WTC11 (cell line): ENCODE data around the gene ARCN1. TPM values are rescaled to one million over a fixed set of nuclear protein-coding genes. Genes with fewer than 3 reads are reported as not detected.

Experiments
- ATAC-seq: fragments of 200-7000 bp; cut with Tn5 transposase; 2 replicates; pipeline ENCODE4 v1.10.0; 2021; ENCODE audit warnings: mild to moderate bottlenecking, moderate library complexity
- CTCF ChIA-PET: fragments of 300-600 bp; sonication (Branson Sonifier 250); formaldehyde crosslinking; loops from one replicate; lab custom pipeline; 2021; ENCODE audit warnings: antibody characterized with exemption; lab: Charles Lee
- POLR2A ChIA-PET: fragments of 350-600 bp; sonication (Branson Sonifier 250); formaldehyde crosslinking; loops from one replicate; lab custom pipeline; 2021; ENCODE audit warnings: antibody characterized with exemption; lab: Charles Lee
- DNase-seq: peaks from one replicate; pipeline ENCODE4 v3.0.0; 2021; ENCODE audit warnings: low spot score
- H3K27ac Mint-ChIP-seq: 2 replicates; pipeline ENCODE4 v1.8.0; 2021; ENCODE audit warnings: mixed read lengths
- H3K27me3 Mint-ChIP-seq: 2 replicates; pipeline ENCODE4 v1.8.0; 2021; ENCODE audit warnings: low read depth, mild to moderate bottlenecking, moderate library complexity, mixed read lengths
- H3K36me3 Mint-ChIP-seq: 2 replicates; pipeline ENCODE4 v1.8.0; 2021; ENCODE audit warnings: mixed read lengths
- H3K4me1 Mint-ChIP-seq: 2 replicates; pipeline ENCODE4 v1.8.0; 2022; ENCODE audit warnings: mixed read lengths
- H3K4me3 Mint-ChIP-seq: 2 replicates; pipeline ENCODE4 v1.8.0; 2021; ENCODE audit warnings: mild to moderate bottlenecking, moderate library complexity, mixed read lengths
- H3K9me3 Mint-ChIP-seq: 2 replicates; pipeline ENCODE4 v1.8.0; 2021; ENCODE audit warnings: mixed read lengths
- ELF4 ChIP-seq: sonication (generic); formaldehyde crosslinking; IDR thresholded peaks from 2 replicates; pipeline ENCODE4 v1.8.1; 2022; ENCODE audit warnings: low read depth, mild to moderate bottlenecking, moderate library complexity, missing genetic modification reagents
- EMX1 ChIP-seq: fragments of 250-450 bp; sonication (Bioruptor Pico); IDR thresholded peaks from 2 replicates; pipeline ENCODE4 v1.8.0; 2021; ENCODE audit warnings: mild to moderate bottlenecking
- FOXJ3 ChIP-seq: sonication (generic); formaldehyde crosslinking; IDR thresholded peaks from 2 replicates; pipeline ENCODE4 v1.9.0; 2021; ENCODE audit warnings: missing genetic modification reagents, mild to moderate bottlenecking, borderline replicate concordance
- FOXK1 ChIP-seq: sonication (generic); formaldehyde crosslinking; IDR thresholded peaks from 2 replicates; pipeline ENCODE4 v1.8.0; 2022; ENCODE audit warnings: mild to moderate bottlenecking, moderate library complexity, missing genetic modification reagents
- FOXP1 ChIP-seq: sonication (generic); formaldehyde crosslinking; IDR thresholded peaks from 2 replicates; pipeline ENCODE4 v1.8.0; 2022; ENCODE audit warnings: missing genetic modification reagents, mild to moderate bottlenecking, moderate library complexity, borderline replicate concordance
- HMGA2 ChIP-seq: fragments of 250-450 bp; sonication (Bioruptor Pico); IDR thresholded peaks from 2 replicates; pipeline ENCODE4 v1.4.0; 2021; ENCODE audit warnings: mild to moderate bottlenecking, moderate library complexity
- IRF2 ChIP-seq: sonication (generic); formaldehyde crosslinking; IDR thresholded peaks from 2 replicates; pipeline ENCODE4 v1.8.0; 2022; ENCODE audit warnings: low read depth, missing genetic modification reagents, borderline replicate concordance
- JAZF1 ChIP-seq: fragments of 250-450 bp; sonication (Bioruptor Pico); IDR thresholded peaks from 2 replicates; pipeline ENCODE4 v1.9.0; 2021; ENCODE audit warnings: moderate library complexity, mild to moderate bottlenecking, inconsistent platforms
- NR2C2 ChIP-seq: sonication (generic); formaldehyde crosslinking; IDR thresholded peaks from 2 replicates; pipeline ENCODE4 v1.8.0; 2022; ENCODE audit warnings: mild to moderate bottlenecking, missing genetic modification reagents
- TEAD4 ChIP-seq: sonication (generic); formaldehyde crosslinking; IDR thresholded peaks from 2 replicates; pipeline ENCODE4 v1.8.0; 2022; ENCODE audit warnings: mild to moderate bottlenecking, missing genetic modification reagents
- TP53 ChIP-seq: sonication (generic); formaldehyde crosslinking; IDR thresholded peaks from 2 replicates; pipeline ENCODE4 v1.8.1; 2023; ENCODE audit warnings: mild to moderate bottlenecking, missing genetic modification reagents
- total RNA-seq: library from RNA; stranded (reverse); gene quantifications from 3 replicates; pipeline ENCODE4 v1.2.3, GENCODE V29; 2021
- TF ChIP-seq, protein P1 (sequence below): sonication (generic); formaldehyde crosslinking; conservative IDR thresholded peaks from 2 replicates; pipeline ENCODE4 v1.8.1; 2023; ENCODE audit warnings: mild to moderate bottlenecking, low read depth, missing genetic modification reagents, moderate library complexity
- TF ChIP-seq, protein P2 (sequence below): sonication (generic); formaldehyde crosslinking; IDR thresholded peaks from 2 replicates; pipeline ENCODE4 v1.8.1; 2022; ENCODE audit warnings: low read depth, missing genetic modification reagents, borderline replicate concordance
- TF ChIP-seq, protein P3 (sequence below): sonication (generic); formaldehyde crosslinking; IDR thresholded peaks from 2 replicates; pipeline ENCODE4 v1.8.0; 2023; ENCODE audit warnings: missing genetic modification reagents, mild to moderate bottlenecking, borderline replicate concordance
- TF ChIP-seq, protein P4 (sequence below): fragments of 250-450 bp; sonication (Bioruptor Pico); IDR thresholded peaks from 2 replicates; pipeline ENCODE4 v1.9.0; 2021; ENCODE audit warnings: mild to moderate bottlenecking, borderline replicate concordance

ARCN1 gene
- total RNA-seq, 1 experiment from 2014 or later: 154 TPM

DNA sequence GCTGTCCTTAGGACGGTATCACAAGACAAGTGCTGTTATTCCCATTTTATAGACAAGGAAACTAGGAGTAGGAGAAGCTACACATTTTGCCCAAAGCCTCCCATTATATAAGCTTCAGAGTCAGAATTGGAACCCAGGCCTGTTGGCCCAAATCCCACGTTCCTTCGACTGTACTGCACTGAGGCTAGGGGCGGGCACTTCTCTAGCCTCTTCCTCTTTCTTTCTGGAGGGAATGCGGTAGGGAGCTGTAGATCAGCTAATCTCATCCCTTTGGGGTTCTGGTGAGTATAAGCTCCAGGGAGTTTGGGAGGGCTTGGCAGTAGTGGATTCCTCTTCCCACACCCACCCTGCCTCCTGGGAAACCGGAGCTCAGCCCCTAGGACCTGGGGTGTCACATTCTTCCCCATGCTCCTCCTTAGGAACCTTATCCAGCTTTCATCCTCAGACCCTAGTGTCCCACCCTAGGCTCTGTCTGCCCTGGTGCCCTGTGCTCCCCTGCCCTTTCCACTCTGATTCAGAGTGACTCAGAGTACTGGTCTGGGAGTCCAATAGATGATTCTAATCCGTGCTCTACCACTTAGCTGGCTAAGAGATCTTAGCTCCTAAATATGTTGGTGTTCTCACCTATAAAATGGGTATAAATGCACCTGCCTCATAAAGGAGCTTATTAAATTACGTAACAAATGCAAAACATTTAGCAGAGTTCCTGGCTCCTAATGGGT, 64.5 kb downstream of the ARCN1 start:
- no peak overlapping the region for H3K4me3 Mint-ChIP-seq
- no peaks in the 10 kb centered on the region for H3K27me3 Mint-ChIP-seq
- ChIA-PET CTCF (interaction anchor here (2.2 to 7.9 kb wide), 7 partner anchors 12 to 53 kb away, joined by 12 to 127 read pairs (median 39); partner anchors contain the start of gene PHLDB1), POLR2A (interaction anchor here (2.3 kb wide), 1 partner anchor 64 kb away, joined by 8 read pairs; the partner anchor contains the start of gene ARCN1)
- no peaks in the 10 kb centered on the region for H3K9me3 Mint-ChIP-seq
- peaks cover 23% of the 10 kb centered on the region; the same call in 1 of the 2 replicates for H3K36me3 Mint-ChIP-seq
- H3K27ac Mint-ChIP-seq: no peak overlapping the region
- H3K4me1 Mint-ChIP-seq: peaks cover 29% of the 10 kb centered on the region
- DNase-seq (no peak), ATAC-seq (no peak)
- TF ChIP-seq, protein P1, sequence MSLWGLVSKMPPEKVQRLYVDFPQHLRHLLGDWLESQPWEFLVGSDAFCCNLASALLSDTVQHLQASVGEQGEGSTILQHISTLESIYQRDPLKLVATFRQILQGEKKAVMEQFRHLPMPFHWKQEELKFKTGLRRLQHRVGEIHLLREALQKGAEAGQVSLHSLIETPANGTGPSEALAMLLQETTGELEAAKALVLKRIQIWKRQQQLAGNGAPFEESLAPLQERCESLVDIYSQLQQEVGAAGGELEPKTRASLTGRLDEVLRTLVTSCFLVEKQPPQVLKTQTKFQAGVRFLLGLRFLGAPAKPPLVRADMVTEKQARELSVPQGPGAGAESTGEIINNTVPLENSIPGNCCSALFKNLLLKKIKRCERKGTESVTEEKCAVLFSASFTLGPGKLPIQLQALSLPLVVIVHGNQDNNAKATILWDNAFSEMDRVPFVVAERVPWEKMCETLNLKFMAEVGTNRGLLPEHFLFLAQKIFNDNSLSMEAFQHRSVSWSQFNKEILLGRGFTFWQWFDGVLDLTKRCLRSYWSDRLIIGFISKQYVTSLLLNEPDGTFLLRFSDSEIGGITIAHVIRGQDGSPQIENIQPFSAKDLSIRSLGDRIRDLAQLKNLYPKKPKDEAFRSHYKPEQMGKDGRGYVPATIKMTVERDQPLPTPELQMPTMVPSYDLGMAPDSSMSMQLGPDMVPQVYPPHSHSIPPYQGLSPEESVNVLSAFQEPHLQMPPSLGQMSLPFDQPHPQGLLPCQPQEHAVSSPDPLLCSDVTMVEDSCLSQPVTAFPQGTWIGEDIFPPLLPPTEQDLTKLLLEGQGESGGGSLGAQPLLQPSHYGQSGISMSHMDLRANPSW: no peak
- no peak for TF ChIP-seq NR2C2 (CRISPR knock-in tag)
- TF ChIP-seq, protein P2, sequence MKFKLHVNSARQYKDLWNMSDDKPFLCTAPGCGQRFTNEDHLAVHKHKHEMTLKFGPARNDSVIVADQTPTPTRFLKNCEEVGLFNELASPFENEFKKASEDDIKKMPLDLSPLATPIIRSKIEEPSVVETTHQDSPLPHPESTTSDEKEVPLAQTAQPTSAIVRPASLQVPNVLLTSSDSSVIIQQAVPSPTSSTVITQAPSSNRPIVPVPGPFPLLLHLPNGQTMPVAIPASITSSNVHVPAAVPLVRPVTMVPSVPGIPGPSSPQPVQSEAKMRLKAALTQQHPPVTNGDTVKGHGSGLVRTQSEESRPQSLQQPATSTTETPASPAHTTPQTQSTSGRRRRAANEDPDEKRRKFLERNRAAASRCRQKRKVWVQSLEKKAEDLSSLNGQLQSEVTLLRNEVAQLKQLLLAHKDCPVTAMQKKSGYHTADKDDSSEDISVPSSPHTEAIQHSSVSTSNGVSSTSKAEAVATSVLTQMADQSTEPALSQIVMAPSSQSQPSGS (CRISPR knock-in tag): no peak

DNA sequence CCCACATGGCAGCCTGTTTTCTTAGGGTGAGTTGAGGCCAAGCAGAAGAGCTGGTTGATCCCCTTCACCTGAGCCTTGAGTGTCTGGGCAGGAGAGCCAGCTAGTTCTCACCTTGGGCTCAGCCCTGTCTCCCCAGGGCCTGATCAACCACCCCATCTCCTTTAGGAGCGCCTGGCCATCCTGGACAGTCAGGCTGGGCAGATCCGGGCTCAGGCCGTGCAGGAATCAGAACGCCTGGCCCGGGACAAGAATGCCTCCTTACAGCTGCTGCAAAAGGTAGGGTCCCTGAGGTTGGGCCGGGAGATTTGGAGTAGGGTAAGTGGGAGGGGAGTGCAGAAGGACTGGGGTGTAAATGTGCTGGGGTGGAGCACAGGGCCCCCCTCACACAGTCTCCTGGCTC, 66.5 kb downstream of the ARCN1 start:
- no peaks in the 10 kb centered on the region for H3K9me3 Mint-ChIP-seq
- TF ChIP-seq JAZF1 (CRISPR knock-in tag) (no peak), FOXJ3 (no peak), TEAD4 (CRISPR knock-in tag) (no peak), FOXP1 (CRISPR knock-in tag) (no peak), IRF2 (no peak), HMGA2 (CRISPR knock-in tag) (no peak), FOXK1 (CRISPR knock-in tag) (no peak), ELF4 (CRISPR knock-in tag) (no peak), NR2C2 (CRISPR knock-in tag) (no peak), TP53 (CRISPR knock-in tag) (no peak), EMX1 (CRISPR knock-in tag) (no peak)
- TF ChIP-seq, protein P3, sequence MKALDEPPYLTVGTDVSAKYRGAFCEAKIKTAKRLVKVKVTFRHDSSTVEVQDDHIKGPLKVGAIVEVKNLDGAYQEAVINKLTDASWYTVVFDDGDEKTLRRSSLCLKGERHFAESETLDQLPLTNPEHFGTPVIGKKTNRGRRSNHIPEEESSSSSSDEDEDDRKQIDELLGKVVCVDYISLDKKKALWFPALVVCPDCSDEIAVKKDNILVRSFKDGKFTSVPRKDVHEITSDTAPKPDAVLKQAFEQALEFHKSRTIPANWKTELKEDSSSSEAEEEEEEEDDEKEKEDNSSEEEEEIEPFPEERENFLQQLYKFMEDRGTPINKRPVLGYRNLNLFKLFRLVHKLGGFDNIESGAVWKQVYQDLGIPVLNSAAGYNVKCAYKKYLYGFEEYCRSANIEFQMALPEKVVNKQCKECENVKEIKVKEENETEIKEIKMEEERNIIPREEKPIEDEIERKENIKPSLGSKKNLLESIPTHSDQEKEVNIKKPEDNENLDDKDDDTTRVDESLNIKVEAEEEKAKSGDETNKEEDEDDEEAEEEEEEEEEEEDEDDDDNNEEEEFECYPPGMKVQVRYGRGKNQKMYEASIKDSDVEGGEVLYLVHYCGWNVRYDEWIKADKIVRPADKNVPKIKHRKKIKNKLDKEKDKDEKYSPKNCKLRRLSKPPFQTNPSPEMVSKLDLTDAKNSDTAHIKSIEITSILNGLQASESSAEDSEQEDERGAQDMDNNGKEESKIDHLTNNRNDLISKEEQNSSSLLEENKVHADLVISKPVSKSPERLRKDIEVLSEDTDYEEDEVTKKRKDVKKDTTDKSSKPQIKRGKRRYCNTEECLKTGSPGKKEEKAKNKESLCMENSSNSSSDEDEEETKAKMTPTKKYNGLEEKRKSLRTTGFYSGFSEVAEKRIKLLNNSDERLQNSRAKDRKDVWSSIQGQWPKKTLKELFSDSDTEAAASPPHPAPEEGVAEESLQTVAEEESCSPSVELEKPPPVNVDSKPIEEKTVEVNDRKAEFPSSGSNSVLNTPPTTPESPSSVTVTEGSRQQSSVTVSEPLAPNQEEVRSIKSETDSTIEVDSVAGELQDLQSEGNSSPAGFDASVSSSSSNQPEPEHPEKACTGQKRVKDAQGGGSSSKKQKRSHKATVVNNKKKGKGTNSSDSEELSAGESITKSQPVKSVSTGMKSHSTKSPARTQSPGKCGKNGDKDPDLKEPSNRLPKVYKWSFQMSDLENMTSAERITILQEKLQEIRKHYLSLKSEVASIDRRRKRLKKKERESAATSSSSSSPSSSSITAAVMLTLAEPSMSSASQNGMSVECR (CRISPR knock-in tag): no peak
- TF ChIP-seq, protein P4, sequence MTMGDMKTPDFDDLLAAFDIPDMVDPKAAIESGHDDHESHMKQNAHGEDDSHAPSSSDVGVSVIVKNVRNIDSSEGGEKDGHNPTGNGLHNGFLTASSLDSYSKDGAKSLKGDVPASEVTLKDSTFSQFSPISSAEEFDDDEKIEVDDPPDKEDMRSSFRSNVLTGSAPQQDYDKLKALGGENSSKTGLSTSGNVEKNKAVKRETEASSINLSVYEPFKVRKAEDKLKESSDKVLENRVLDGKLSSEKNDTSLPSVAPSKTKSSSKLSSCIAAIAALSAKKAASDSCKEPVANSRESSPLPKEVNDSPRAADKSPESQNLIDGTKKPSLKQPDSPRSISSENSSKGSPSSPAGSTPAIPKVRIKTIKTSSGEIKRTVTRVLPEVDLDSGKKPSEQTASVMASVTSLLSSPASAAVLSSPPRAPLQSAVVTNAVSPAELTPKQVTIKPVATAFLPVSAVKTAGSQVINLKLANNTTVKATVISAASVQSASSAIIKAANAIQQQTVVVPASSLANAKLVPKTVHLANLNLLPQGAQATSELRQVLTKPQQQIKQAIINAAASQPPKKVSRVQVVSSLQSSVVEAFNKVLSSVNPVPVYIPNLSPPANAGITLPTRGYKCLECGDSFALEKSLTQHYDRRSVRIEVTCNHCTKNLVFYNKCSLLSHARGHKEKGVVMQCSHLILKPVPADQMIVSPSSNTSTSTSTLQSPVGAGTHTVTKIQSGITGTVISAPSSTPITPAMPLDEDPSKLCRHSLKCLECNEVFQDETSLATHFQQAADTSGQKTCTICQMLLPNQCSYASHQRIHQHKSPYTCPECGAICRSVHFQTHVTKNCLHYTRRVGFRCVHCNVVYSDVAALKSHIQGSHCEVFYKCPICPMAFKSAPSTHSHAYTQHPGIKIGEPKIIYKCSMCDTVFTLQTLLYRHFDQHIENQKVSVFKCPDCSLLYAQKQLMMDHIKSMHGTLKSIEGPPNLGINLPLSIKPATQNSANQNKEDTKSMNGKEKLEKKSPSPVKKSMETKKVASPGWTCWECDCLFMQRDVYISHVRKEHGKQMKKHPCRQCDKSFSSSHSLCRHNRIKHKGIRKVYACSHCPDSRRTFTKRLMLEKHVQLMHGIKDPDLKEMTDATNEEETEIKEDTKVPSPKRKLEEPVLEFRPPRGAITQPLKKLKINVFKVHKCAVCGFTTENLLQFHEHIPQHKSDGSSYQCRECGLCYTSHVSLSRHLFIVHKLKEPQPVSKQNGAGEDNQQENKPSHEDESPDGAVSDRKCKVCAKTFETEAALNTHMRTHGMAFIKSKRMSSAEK (CRISPR knock-in tag): no peak
- TF ChIP-seq, protein P1: no peak
- H3K4me1 Mint-ChIP-seq: peaks cover 24% of the 10 kb centered on the region
- ChIA-PET CTCF (interaction anchor here (2.1 to 7.9 kb wide), 2 partner anchors 20 to 44 kb away, joined by 12 to 78 read pairs; no protein-coding TSS in a partner anchor), POLR2A (interaction anchor here (0.7 kb wide), 1 partner anchor 20 kb away, joined by 3 read pairs; no protein-coding TSS in a partner anchor)
- no peak overlapping the region for H3K27ac Mint-ChIP-seq
- ATAC-seq (no peak), DNase-seq (no peak)
- no peaks in the 10 kb centered on the region for H3K27me3 Mint-ChIP-seq
- no peak overlapping the region for H3K4me3 Mint-ChIP-seq
- H3K36me3 Mint-ChIP-seq: peaks cover 25% of the 10 kb centered on the region; the same call in 1 of the 2 replicates
